HEK293 (cell line): ENCODE data around the gene DNMT3B.

ENCODE experiments used
- CTCF ChIA-PET: fragments of 350-600 bp; formaldehyde crosslinking; extraction: SDS; loops from one replicate; lab custom pipeline; 2021; ENCODE audit warnings: antibody characterized with exemption; lab: Yijun Ruan, JAX
- POLR2A ChIA-PET: fragments of 300-600 bp; formaldehyde crosslinking; extraction: SDS; loops from one replicate; lab custom pipeline; 2020; ENCODE audit warnings: antibody characterized with exemption, inconsistent platforms; lab: Yijun Ruan, JAX
- H3K27ac ChIP-seq: fragments of 200-500 bp; sonication (Bioruptor generic); 2 replicates; pipeline ENCODE4 v1.5.1; 2014; ENCODE audit warnings: low read depth, low read length, control low read depth, inconsistent platforms; ENCODE audit errors: extremely low read depth
- H3K36me3 ChIP-seq, 2 experiments: fragments of 200-500 bp in 1 of 2; sonication (Bioruptor generic) in 1 of 2; 1 replicate in 1 of 2; 2 replicates in 1 of 2; pipeline ENCODE4 v1.5.1; 2014 to 2017; ENCODE audit warnings: inconsistent platforms in 2 of 2, low read length in 2 of 2; ENCODE audit not compliant: control insufficient read depth in 2 of 2, insufficient read depth in 1 of 2
- H3K4me1 ChIP-seq: fragments of 200-500 bp; sonication (Bioruptor generic); 2 replicates; pipeline ENCODE4 v1.5.1; 2014; ENCODE audit warnings: mild to moderate bottlenecking, low read length, inconsistent platforms; ENCODE audit not compliant: control insufficient read depth, insufficient read depth
- H3K4me3 ChIP-seq: 2 replicates; pipeline ENCODE4 v1.5.1; 2011; ENCODE audit warnings: low read depth, mild to moderate bottlenecking, control low read depth, low read length, moderate library complexity
- H3K9me3 ChIP-seq: fragments of 200-500 bp; sonication (Bioruptor generic); 2 replicates; pipeline ENCODE4 v1.5.1; 2014; ENCODE audit warnings: low read depth, low read length, inconsistent platforms; ENCODE audit not compliant: control insufficient read depth, insufficient read depth
- GFI1B ChIP-seq: fragments of 450-650 bp; formaldehyde crosslinking; IDR thresholded peaks from 2 replicates; pipeline ENCODE4 v1.5.1; 2016; ENCODE audit warnings: missing biosample characterization, missing genetic modification characterization
- GLIS1 ChIP-seq: fragments of 450-650 bp; formaldehyde crosslinking; IDR thresholded peaks from 2 replicates; pipeline ENCODE4 v1.5.1; 2016; ENCODE audit warnings: missing biosample characterization, missing genetic modification characterization
- GLIS2 ChIP-seq: fragments of 450-650 bp; formaldehyde crosslinking; IDR thresholded peaks from 2 replicates; pipeline ENCODE4 v1.5.1; 2016; ENCODE audit warnings: missing biosample characterization, missing genetic modification characterization
- HOXA7 ChIP-seq: sonication (generic); formaldehyde crosslinking; IDR thresholded peaks from 2 replicates; pipeline ENCODE4 v1.8.1; 2022; ENCODE audit warnings: missing genetic modification reagents, borderline replicate concordance
- KLF8 ChIP-seq: fragments of 450-650 bp; formaldehyde crosslinking; IDR thresholded peaks from 2 replicates; pipeline ENCODE4 v1.5.1; 2016; ENCODE audit warnings: missing biosample characterization, missing genetic modification characterization
- SP7 ChIP-seq: fragments of 450-650 bp; formaldehyde crosslinking; IDR thresholded peaks from 2 replicates; pipeline ENCODE4 v1.5.1; 2016; ENCODE audit warnings: missing biosample characterization, missing genetic modification characterization
- TCF7L2 ChIP-seq: IDR thresholded peaks from 2 replicates; pipeline ENCODE4 v1.6.1; 2011; ENCODE audit warnings: low read depth, mild to moderate bottlenecking, inconsistent platforms, low read length, moderate library complexity, borderline replicate concordance
- ZBTB21 ChIP-seq: fragments of 450-650 bp; formaldehyde crosslinking; IDR thresholded peaks from 2 replicates; pipeline ENCODE4 v1.5.1; 2017; ENCODE audit warnings: missing biosample characterization, missing genetic modification characterization
- ZNF146 ChIP-seq: fragments of 450-650 bp; formaldehyde crosslinking; IDR thresholded peaks from 2 replicates; pipeline ENCODE4 v1.5.1; 2016; ENCODE audit warnings: missing biosample characterization, missing genetic modification characterization
- ZNF23 ChIP-seq: fragments of 450-650 bp; formaldehyde crosslinking; IDR thresholded peaks from 2 replicates; pipeline ENCODE4 v1.5.1; 2016; ENCODE audit warnings: missing biosample characterization, missing genetic modification characterization, borderline replicate concordance
- ZNF274 ChIP-seq, 2 experiments: fragments of 200-500 bp in 1 of 2; fragments of 450-650 bp in 1 of 2; sonication (Bioruptor generic) in 1 of 2; formaldehyde crosslinking in 1 of 2; IDR thresholded peaks; 2 replicates each; pipeline versions ENCODE4 v1.5.1 to v1.6.1; 2014 to 2016; ENCODE audit warnings: borderline replicate concordance in 1 of 2, inconsistent platforms in 1 of 2, low read length in 1 of 2, missing biosample characterization in 1 of 2, missing genetic modification characterization in 1 of 2
- ZNF670 ChIP-seq: fragments of 450-650 bp; formaldehyde crosslinking; IDR thresholded peaks from 2 replicates; pipeline ENCODE4 v1.5.1; 2016; ENCODE audit warnings: missing biosample characterization, missing genetic modification characterization, low read depth
- ZNF747 ChIP-seq: fragments of 450-650 bp; formaldehyde crosslinking; IDR thresholded peaks from 2 replicates; pipeline ENCODE4 v1.5.1; 2016; ENCODE audit warnings: missing biosample characterization, missing genetic modification characterization
- ZNF76 ChIP-seq: fragments of 450-650 bp; formaldehyde crosslinking; IDR thresholded peaks from 2 replicates; pipeline ENCODE4; 2016; ENCODE audit warnings: low read depth, missing biosample characterization, missing genetic modification characterization, borderline replicate concordance
- ZNF843 ChIP-seq: fragments of 450-650 bp; formaldehyde crosslinking; IDR thresholded peaks from 2 replicates; pipeline ENCODE4 v1.5.1; 2016; ENCODE audit warnings: missing biosample characterization, missing genetic modification characterization
- TF ChIP-seq, protein P1 (sequence below): fragments of 450-650 bp; formaldehyde crosslinking; IDR thresholded peaks from 2 replicates; pipeline ENCODE4 v1.5.1; 2016; ENCODE audit warnings: missing biosample characterization, missing genetic modification characterization
- TF ChIP-seq, protein P2 (sequence below): fragments of 450-650 bp; formaldehyde crosslinking; IDR thresholded peaks from 2 replicates; pipeline ENCODE4 v1.5.1; 2016; ENCODE audit warnings: missing biosample characterization, missing genetic modification characterization
- TF ChIP-seq, protein P3 (sequence below): fragments of 450-650 bp; formaldehyde crosslinking; IDR thresholded peaks from 2 replicates; pipeline ENCODE4 v1.5.1; 2017; ENCODE audit warnings: missing biosample characterization, missing genetic modification characterization
- TF ChIP-seq, protein P4 (sequence below): fragments of 450-650 bp; formaldehyde crosslinking; IDR thresholded peaks from 2 replicates; pipeline ENCODE4 v1.5.1; 2017; ENCODE audit warnings: missing biosample characterization, missing genetic modification characterization
- TF ChIP-seq, protein P5 (sequence below): IDR thresholded peaks from 2 replicates; pipeline ENCODE4 v1.6.1; 2011; ENCODE audit warnings: mild to moderate bottlenecking, low read depth, low read length, borderline replicate concordance
- TF ChIP-seq, protein P6 (sequence below): fragments of 450-650 bp; formaldehyde crosslinking; IDR thresholded peaks from 2 replicates; pipeline ENCODE4 v1.5.1; 2017; ENCODE audit warnings: missing biosample characterization, missing genetic modification characterization
- TF ChIP-seq, protein P7 (sequence below): fragments of 450-650 bp; formaldehyde crosslinking; IDR thresholded peaks from 2 replicates; pipeline ENCODE4 v1.5.1; 2017; ENCODE audit warnings: missing biosample characterization, mild to moderate bottlenecking, missing genetic modification characterization, moderate library complexity

DNMT3B gene

DNA sequence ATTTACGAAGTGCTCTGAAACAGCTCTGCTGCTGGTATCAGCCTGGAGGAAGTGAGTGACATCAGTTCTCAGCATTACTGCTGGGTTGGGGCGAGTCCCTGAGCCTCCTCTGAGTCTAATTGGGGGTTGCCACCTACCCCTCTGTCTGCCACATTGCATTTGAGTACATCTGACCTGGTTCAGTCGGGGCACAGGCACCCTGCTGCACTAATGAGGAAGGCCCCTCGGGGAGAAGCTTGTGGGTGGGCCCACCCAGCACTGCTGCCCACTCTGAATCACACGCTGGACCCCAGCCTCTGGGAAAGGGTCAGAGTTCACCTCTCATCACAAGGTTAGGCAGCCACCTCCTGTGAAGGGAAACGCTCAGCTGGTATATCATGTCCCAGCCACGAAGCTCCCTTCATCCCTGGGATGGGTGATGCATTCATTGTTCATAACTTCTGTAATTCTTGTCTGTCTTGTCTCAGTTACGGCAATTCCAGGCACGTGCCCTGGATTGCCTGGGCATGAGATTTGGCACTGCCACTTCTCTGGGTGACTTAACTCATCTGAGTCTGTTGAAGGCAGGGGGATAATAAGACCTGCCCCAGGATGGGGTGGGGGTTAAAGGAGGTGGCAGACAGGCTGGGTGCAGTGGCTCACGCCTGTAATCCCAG, 13.3 kb downstream of the DNMT3B start (continued):
- no peak for TF ChIP-seq ZNF843
- TF ChIP-seq, protein P1, sequence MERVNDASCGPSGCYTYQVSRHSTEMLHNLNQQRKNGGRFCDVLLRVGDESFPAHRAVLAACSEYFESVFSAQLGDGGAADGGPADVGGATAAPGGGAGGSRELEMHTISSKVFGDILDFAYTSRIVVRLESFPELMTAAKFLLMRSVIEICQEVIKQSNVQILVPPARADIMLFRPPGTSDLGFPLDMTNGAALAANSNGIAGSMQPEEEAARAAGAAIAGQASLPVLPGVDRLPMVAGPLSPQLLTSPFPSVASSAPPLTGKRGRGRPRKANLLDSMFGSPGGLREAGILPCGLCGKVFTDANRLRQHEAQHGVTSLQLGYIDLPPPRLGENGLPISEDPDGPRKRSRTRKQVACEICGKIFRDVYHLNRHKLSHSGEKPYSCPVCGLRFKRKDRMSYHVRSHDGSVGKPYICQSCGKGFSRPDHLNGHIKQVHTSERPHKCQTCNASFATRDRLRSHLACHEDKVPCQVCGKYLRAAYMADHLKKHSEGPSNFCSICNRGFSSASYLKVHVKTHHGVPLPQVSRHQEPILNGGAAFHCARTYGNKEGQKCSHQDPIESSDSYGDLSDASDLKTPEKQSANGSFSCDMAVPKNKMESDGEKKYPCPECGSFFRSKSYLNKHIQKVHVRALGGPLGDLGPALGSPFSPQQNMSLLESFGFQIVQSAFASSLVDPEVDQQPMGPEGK = no peak
- TF ChIP-seq ZNF747 (tag by site-specific recombination) = no peak
- TF ChIP-seq SP7 (tag by site-specific recombination) = peak; percentile 59; the same call in 1 of the 2 replicates
- TF ChIP-seq, protein P2, sequence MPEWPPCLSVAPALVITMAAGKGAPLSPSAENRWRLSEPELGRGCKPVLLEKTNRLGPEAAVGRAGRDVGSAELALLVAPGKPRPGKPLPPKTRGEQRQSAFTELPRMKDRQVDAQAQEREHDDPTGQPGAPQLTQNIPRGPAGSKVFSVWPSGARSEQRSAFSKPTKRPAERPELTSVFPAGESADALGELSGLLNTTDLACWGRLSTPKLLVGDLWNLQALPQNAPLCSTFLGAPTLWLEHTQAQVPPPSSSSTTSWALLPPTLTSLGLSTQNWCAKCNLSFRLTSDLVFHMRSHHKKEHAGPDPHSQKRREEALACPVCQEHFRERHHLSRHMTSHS (tag by site-specific recombination) = no peak
- TF ChIP-seq GLIS2 (tag by site-specific recombination) = 0 out of 2 replicates have a peak, but pooled peaks have one; percentile 17
- no peak for TF ChIP-seq ZNF670
- TF ChIP-seq TCF7L2 = no peak
- peak; percentile 31; the same call in 1 of the 2 replicates for TF ChIP-seq GLIS1
- TF ChIP-seq, protein P3, sequence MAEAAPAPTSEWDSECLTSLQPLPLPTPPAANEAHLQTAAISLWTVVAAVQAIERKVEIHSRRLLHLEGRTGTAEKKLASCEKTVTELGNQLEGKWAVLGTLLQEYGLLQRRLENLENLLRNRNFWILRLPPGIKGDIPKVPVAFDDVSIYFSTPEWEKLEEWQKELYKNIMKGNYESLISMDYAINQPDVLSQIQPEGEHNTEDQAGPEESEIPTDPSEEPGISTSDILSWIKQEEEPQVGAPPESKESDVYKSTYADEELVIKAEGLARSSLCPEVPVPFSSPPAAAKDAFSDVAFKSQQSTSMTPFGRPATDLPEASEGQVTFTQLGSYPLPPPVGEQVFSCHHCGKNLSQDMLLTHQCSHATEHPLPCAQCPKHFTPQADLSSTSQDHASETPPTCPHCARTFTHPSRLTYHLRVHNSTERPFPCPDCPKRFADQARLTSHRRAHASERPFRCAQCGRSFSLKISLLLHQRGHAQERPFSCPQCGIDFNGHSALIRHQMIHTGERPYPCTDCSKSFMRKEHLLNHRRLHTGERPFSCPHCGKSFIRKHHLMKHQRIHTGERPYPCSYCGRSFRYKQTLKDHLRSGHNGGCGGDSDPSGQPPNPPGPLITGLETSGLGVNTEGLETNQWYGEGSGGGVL (tag by site-specific recombination) = no peak
- TF ChIP-seq ZNF274 (IDR thresholded peaks at IDR 0.05; ENCODE audit: low read length) = no peak
- TF ChIP-seq ZNF274 (tag by site-specific recombination; IDR thresholded peaks at IDR 0.05; ENCODE audit: borderline replicate concordance) = no peak
- TF ChIP-seq, all 188 proteins: peak for 8

DNA sequence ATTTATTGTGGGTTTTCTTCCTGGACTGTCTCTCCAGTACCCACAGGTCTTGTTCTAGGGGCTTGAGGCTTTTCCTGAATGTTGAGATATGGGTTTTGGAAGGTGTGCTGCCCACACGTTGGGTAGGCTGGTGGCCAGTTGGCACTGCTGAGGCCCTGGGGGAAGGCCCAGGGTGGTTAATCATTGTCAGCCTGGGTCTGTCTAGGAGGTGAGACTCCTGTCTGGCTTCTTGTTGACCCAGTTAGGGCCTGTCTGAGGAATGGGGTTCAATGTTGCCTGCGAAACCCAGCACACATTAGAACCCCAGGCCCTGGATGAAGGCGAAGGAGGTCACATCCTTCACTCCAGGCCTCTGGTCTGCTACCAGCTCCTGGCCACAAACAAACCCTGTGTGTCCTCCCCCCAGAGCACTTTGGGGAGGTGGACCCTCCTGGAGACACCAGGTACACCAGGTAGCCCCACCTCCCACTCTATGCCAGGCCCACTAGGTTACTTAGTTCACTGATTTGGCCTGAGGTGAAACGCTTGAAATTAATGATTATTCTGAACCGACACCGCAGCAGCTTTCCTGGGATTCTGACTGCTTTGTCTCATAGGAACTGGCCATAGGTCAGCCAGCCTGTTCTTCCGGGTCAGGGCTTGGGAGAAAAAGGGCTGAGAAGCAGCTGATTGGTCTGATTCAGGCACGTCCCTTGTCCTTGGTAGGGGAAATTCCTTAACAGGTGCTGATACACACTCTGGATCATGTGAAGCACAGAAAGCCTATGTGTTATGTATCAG, 15.2 kb downstream of the DNMT3B start:
- Histone ChIP-seq H3K4me3 (no peak overlapping the region), H3K36me3 (peaks cover 0 to 22% of the 10 kb centered on the region in 2 experiments; a peak in 1 of 3 replicates), H3K27ac (no peak overlapping the region), H3K4me1 (peaks cover 3% of the 10 kb centered on the region; the same call in 1 of the 2 replicates), H3K9me3 (no peaks in the 10 kb centered on the region)
- ChIA-PET CTCF (interaction anchor here (0.7 to 6.8 kb wide), 21 partner anchors 9 to 257 kb away, joined by 3 to 244 read pairs (median 8); partner anchors contain the start of genes C20orf203 and DNMT3B), POLR2A (interaction anchor here (0.6 to 2.1 kb wide), 4 partner anchors 13 to 482 kb away, joined by 4 to 13 read pairs (median 8); partner anchors contain the start of genes C20orf203 and DNMT3B)
- TF ChIP-seq ZBTB21 (tag by site-specific recombination) (no peak), HOXA7 (CRISPR knock-in tag) (no peak), ZNF146 (tag by site-specific recombination) (no peak), TCF7L2 (no peak), ZNF76 (tag by site-specific recombination) (no peak), GFI1B (tag by site-specific recombination) (no peak), KLF8 (tag by site-specific recombination) (no peak), ZNF23 (no peak)
- TF ChIP-seq, protein P4, sequence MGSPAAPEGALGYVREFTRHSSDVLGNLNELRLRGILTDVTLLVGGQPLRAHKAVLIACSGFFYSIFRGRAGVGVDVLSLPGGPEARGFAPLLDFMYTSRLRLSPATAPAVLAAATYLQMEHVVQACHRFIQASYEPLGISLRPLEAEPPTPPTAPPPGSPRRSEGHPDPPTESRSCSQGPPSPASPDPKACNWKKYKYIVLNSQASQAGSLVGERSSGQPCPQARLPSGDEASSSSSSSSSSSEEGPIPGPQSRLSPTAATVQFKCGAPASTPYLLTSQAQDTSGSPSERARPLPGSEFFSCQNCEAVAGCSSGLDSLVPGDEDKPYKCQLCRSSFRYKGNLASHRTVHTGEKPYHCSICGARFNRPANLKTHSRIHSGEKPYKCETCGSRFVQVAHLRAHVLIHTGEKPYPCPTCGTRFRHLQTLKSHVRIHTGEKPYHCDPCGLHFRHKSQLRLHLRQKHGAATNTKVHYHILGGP = no peak
- TF ChIP-seq, protein P5, sequence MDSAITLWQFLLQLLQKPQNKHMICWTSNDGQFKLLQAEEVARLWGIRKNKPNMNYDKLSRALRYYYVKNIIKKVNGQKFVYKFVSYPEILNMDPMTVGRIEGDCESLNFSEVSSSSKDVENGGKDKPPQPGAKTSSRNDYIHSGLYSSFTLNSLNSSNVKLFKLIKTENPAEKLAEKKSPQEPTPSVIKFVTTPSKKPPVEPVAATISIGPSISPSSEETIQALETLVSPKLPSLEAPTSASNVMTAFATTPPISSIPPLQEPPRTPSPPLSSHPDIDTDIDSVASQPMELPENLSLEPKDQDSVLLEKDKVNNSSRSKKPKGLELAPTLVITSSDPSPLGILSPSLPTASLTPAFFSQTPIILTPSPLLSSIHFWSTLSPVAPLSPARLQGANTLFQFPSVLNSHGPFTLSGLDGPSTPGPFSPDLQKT = no peak
- TF ChIP-seq, protein P6, sequence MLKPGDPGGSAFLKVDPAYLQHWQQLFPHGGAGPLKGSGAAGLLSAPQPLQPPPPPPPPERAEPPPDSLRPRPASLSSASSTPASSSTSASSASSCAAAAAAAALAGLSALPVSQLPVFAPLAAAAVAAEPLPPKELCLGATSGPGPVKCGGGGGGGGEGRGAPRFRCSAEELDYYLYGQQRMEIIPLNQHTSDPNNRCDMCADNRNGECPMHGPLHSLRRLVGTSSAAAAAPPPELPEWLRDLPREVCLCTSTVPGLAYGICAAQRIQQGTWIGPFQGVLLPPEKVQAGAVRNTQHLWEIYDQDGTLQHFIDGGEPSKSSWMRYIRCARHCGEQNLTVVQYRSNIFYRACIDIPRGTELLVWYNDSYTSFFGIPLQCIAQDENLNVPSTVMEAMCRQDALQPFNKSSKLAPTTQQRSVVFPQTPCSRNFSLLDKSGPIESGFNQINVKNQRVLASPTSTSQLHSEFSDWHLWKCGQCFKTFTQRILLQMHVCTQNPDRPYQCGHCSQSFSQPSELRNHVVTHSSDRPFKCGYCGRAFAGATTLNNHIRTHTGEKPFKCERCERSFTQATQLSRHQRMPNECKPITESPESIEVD (tag by site-specific recombination) = no peak
- TF ChIP-seq, protein P7, sequence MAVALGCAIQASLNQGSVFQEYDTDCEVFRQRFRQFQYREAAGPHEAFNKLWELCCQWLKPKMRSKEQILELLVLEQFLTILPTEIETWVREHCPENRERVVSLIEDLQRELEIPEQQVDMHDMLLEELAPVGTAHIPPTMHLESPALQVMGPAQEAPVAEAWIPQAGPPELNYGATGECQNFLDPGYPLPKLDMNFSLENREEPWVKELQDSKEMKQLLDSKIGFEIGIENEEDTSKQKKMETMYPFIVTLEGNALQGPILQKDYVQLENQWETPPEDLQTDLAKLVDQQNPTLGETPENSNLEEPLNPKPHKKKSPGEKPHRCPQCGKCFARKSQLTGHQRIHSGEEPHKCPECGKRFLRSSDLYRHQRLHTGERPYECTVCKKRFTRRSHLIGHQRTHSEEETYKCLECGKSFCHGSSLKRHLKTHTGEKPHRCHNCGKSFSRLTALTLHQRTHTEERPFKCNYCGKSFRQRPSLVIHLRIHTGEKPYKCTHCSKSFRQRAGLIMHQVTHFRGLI = no peak
